AG04450 (cell line): ENCODE measurements around the gene G3BP1. TPM values are rescaled to one million over a fixed set of nuclear protein-coding genes. Genes with fewer than 3 reads are reported as not detected.

Experiments
- CTCF ChIA-PET: fragments of 300-600, 350-600 bp; formaldehyde crosslinking; extraction: SDS; loops from one replicate; lab custom pipeline; 2022; ENCODE audit warnings: antibody characterized with exemption, inconsistent platforms; lab: Charles Lee
- POLR2A ChIA-PET: fragments of 350-600 bp; formaldehyde crosslinking; extraction: SDS; loops from one replicate; lab custom pipeline; 2021; ENCODE audit warnings: antibody characterized with exemption, inconsistent platforms; lab: Yijun Ruan, JAX
- DNase-seq: peaks from one replicate; pipeline ENCODE4 v3.0.0-alpha.2; 2011; ENCODE audit warnings: low read depth, low spot score
- H3K27ac ChIP-seq: one replicate; pipeline ENCODE4 v1.5.1; 2012; ENCODE audit warnings: low read depth, low read length, control low read depth
- H3K27me3 ChIP-seq: one replicate; pipeline ENCODE4 v1.6.0; 2012; ENCODE audit warnings: low read length; ENCODE audit not compliant: control insufficient read depth, insufficient read depth
- H3K4me3 ChIP-seq: 2 replicates; pipeline ENCODE4 v1.5.1; 2011; ENCODE audit warnings: mild to moderate bottlenecking, low read depth, low read length, control low read depth
- H3K9me3 ChIP-seq: 2 replicates; pipeline ENCODE4 v1.5.1; 2012; ENCODE audit warnings: low read length; ENCODE audit not compliant: control insufficient read depth, insufficient read depth
- polyA plus RNA-seq: library from polyadenylated mRNA; depleted of rRNA; stranded (reverse); fragments of >200 nt; gene quantifications from 2 replicates; pipeline ENCODE4 v1.2.3, GENCODE V29; 2011
- TF ChIP-seq, protein P1 (sequence below): IDR thresholded peaks from 2 replicates; pipeline ENCODE4 v1.5.1; 2011; ENCODE audit warnings: low read depth, low read length, control low read depth, inconsistent platforms

G3BP1 gene
- polyA plus RNA-seq, 1 experiment, result 87.7 TPM

DNA sequence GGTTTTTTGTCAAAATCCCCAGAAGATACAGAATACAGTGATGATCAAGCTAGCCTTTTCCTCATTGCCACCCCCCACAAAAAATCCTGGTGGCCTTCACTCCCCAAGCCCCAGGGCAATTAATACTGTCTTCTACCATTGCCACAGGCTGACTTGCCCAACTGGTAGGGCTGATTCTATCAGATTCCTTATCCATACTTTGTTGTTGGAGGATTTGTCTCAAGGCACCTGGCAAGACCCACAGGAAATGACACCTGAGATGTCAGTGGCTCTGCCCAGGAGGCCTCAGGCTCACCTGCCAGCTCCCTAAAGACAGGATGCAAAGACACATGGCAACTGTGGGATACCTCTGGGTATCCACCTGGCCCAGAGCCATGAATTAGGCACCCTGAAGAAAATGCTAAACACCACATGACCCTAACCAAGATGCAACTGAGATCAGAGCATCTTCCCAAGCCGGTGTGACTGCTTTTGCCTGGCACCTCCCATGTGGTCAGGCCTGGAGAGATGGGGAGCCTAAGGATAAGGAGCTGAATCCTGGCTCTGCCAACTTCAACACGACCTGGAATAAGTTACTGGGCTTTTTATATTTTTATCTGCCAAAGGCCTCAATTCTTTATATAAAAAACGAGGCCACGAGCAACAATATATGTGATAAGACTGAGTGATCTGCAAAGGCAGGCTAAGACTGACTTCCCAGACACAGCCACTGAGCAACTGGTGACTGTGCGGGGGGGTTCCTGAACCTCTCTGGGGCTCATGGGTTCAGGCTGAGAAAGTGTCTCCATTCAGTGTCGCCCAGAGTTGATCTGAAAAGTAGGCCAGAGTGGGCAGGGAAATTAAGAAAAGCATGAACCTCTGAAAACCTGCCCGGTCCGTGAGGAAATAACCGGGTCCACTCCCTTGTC lies 14.3 kb upstream of the G3BP1 start:
- ChIA-PET CTCF (interaction anchor here (0.7 to 2.1 kb wide), 6 partner anchors 13 to 114 kb away, joined by 3 to 9 read pairs (median 4); no protein-coding TSS in a partner anchor), POLR2A (interaction anchor here (0.8 to 2.4 kb wide), 5 partner anchors 14 to 99 kb away, joined by 3 to 21 read pairs (median 4); partner anchors contain the start of genes G3BP1 and SPARC)
- no peak overlapping the region for H3K27ac ChIP-seq
- no peaks in the 10 kb centered on the region; the same call in 1 of the 2 replicates for H3K9me3 ChIP-seq
- no peaks in the 10 kb centered on the region for H3K27me3 ChIP-seq
- peak overlapping the region; percentile 88 for H3K4me3 ChIP-seq
- TF ChIP-seq, protein P1, sequence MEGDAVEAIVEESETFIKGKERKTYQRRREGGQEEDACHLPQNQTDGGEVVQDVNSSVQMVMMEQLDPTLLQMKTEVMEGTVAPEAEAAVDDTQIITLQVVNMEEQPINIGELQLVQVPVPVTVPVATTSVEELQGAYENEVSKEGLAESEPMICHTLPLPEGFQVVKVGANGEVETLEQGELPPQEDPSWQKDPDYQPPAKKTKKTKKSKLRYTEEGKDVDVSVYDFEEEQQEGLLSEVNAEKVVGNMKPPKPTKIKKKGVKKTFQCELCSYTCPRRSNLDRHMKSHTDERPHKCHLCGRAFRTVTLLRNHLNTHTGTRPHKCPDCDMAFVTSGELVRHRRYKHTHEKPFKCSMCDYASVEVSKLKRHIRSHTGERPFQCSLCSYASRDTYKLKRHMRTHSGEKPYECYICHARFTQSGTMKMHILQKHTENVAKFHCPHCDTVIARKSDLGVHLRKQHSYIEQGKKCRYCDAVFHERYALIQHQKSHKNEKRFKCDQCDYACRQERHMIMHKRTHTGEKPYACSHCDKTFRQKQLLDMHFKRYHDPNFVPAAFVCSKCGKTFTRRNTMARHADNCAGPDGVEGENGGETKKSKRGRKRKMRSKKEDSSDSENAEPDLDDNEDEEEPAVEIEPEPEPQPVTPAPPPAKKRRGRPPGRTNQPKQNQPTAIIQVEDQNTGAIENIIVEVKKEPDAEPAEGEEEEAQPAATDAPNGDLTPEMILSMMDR, result no peak
- no peak for DNase-seq

DNA sequence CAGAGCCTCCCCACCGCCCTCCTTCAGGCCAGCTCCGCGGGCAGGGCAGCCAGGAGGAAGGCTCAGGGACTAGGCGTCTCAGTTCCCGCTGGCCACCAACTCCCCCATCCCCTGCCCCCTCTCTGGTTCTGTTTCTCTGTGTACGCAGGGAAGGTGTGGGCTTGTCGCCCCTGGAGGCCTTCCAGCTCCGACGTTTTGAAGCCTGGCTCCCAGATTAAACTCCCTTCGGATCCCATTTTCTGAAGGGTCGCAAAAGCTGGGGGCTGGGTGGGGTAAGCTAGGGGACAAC lies 13.7 kb upstream of the G3BP1 start:
- TF ChIP-seq, protein P1, result no peak
- Histone ChIP-seq H3K9me3 (no peaks in the 10 kb centered on the region; the same call in 1 of the 2 replicates), H3K4me3 (peak overlapping the region; percentile 88), H3K27me3 (no peaks in the 10 kb centered on the region), H3K27ac (peak overlapping the region; percentile 21)
- POLR2A ChIA-PET, result interaction anchor here (0.8 to 2.4 kb wide), 4 partner anchors 13 to 99 kb away, joined by 3 to 21 read pairs (median 4); partner anchors contain the start of genes G3BP1 and SPARC
- no peak for DNase-seq
- CTCF ChIA-PET, result interaction anchor here (0.7 to 2.1 kb wide), 5 partner anchors 13 to 114 kb away, joined by 3 to 9 read pairs (median 3); no protein-coding TSS in a partner anchor

DNA sequence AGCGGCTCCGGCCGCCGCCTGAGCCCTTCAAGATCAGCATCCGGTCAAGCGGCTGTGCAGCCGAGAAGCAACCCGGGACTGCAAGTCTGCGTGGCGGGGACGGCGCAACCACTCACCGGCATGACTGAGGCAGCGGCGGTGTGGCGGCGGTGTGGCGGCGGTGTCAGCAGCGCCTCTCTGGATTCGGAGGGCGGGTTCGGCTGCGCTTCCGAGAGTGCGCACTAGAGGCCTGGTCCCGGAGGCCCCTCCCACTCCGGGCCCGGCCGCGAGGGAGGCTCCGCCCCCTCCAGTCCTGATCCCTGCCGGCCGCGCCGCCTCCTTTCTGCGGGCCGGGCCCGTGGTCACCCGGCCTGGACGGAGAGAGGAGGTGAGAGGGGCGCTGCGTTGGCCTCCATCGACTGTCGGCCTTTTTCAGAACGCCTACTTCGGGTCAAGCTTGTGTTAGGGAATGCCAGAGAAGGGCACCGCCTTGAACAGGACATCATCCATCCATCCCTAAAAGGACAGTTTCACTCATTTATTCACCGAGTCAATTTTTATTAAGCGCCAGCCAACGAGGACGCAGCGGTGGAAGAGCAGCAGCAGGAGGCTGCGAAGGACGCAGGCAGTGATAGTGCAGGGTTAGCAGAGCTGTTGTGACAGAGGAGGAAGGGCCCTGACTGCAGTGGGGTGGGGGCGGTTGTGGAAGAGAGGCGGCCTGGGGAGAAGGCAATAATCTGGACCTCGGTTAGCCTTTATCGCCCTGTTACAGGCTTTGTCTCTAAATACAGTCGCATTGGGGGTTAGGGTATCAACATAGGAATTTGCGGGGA lies 13.1 kb upstream of the G3BP1 start, which contains the start of gene ATOX1:
Gene ATOX1, minus strand, starts transcription at position 202 of the 812 bp plus-strand sequence. Its CDS starts 80 bp downstream, at position 122.
- TF ChIP-seq, protein P1, result no peak; the same call in 1 of the 2 replicates
- POLR2A ChIA-PET, result interaction anchor here (1.2 to 2.4 kb wide), 2 partner anchors 13 to 98 kb away, joined by 4 to 21 read pairs; partner anchors contain the start of gene G3BP1
- CTCF ChIA-PET, result interaction anchor here (0.5 to 1.4 kb wide), 5 partner anchors 12 to 115 kb away, joined by 3 to 4 read pairs (median 3); no protein-coding TSS in a partner anchor
- H3K27me3 ChIP-seq, result no peaks in the 10 kb centered on the region
- H3K9me3 ChIP-seq, result no peaks in the 10 kb centered on the region; the same call in 1 of the 2 replicates
- peak within 1 kb of the TSS; percentile 88 for H3K4me3 ChIP-seq
- peak within 1 kb of the TSS; percentile 68 for H3K27ac ChIP-seq
- peak; percentile 62 for DNase-seq

DNA sequence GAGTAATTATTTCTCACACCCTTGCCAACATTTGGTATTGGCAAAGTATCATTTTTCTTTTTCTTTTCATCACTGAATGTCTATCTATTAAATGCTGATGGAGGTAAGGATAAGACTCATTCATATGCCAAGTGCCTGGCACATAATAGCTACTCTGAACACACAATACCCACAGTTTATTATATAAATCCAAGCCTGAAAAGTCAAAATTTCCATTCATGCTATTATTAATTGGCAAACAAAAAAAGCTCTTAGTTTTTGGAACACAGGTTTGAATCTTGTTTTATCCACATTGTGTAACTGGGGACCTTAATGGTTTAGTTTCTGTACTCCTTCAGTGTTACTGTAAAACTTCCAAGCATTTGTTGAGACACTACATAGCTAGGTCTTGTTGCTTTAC lies 7.0 kb upstream of the G3BP1 start:
- ChIA-PET POLR2A (no interaction called here), CTCF (interaction anchor here (1.2 to 3.6 kb wide), 3 partner anchors 24 to 113 kb away, joined by 4 to 14 read pairs (median 4); no protein-coding TSS in a partner anchor)
- H3K27me3 ChIP-seq, result no peaks in the 10 kb centered on the region
- no peak overlapping the region for H3K4me3 ChIP-seq
- no peak for DNase-seq
- TF ChIP-seq, protein P1, result no peak
- H3K9me3 ChIP-seq, result no peaks in the 10 kb centered on the region
- no peak overlapping the region for H3K27ac ChIP-seq
